SKM-1 treated with dmso at 0.1 percent for 144 hours (cell line): Measurements from ENCODE around the gene TRIM41.
"Not testable (repeated sequence)": the region's sequence is repeated elsewhere in the genome, so short reads cannot be mapped to it uniquely, and the experiment has no call there.

Source experiments
- DNase-seq: peaks from one replicate; lab custom pipeline; 2025; ENCODE audit not compliant: unreplicated experiment; lab: John Stamatoyannopoulos, UW

Gene TRIM41

DNA sequence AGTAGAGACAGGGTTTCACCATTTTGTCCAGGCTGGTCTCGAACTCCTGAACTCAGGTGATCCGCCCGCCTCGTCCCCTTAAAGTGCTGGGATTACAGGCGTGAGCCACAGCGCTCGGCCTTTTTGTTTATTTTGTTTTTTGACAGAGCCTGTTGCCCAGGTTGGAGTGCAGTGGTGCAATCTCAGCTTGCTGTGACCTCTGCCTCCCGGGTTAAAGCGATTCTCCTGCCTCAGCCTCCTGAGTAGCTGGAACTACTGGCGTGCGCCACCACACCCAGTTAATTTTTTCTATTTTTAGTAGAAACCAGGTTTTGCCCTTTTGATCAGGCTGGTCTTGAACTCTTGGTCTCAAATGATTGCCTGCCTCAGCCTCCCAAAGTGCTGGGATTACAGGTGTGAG, 12.9 kb upstream of the TRIM41 start:
- DNase-seq = not testable (repeated sequence)

DNA sequence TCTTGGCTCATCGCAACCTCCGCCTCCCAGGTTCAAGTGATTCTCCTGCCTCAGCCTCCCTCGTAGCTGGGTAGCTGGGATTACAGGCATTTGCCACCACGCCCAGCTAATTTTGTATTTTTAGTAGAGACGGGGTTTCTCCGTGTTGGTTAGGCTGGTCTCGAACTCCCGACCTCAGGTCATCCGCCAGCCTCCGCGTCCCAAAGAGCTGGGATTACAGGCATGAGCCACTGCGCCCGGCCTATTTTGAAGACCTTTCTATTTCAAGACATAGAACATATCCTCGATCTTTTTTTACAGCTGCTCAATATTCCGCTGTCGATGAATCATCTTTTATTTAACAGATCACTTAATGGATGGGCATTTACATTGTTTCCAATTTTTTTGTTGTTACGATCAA, 12.4 kb upstream of the TRIM41 start:
- not testable (repeated sequence) for DNase-seq

DNA sequence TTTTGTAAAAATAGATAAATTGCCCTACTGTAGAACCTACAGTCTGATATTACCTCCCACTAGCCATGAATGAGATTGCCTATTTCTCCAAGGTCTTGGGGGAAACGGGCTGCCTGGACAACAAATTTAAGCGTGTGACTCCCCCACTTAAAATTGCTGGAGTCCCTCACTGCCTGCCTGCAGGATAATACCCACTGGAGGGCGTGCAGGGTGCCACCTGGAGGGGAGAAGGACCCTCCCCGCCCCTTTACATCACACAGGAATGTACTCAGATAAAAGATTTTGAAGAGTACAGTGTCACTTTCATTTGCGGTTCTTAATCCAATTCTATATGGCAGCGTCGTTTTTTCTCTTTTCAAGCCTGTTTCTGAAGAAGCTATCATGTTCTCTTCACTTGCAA, 11.9 kb upstream of the TRIM41 start:
- no peak for DNase-seq

DNA sequence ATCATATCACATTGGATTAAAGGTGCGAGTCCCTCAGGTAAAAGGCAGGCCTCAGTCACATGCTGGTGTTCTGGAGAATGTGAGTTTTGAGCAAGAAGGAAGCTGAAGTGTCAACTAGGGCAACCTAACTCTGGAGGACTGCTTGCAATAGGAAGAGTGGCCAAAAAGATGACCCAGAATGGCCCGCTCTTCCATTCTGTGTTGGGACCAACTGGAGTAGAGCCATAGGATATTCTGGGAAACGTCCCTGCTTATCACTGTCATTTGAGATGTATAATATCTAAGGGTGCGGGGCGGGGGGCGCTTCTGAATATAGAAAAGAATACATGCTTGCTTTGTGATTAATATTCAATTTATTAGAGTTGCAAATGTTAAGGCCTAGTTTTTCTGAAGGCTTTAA, 11.0 kb upstream of the TRIM41 start:
- no peak for DNase-seq

DNA sequence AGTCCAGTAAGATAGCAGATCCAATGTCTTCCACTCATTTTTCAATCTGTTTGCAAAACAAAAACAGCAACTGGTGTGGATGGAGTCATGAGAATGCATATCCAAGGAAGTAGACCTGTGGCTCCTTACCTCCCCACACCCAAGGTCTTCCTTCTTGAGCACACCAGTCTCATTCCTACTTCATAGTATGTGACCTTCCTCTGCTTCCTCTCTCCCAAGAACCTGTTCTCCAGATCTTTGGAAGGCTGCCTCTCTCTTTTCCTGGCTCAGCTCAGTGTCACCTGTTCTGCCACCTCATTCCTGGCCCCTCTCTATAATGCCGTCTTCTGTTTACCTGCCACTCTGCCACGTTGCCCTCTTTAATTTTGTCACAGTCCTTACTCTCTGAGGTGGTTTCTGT, 10.1 kb upstream of the TRIM41 start:
- DNase-seq = no peak

DNA sequence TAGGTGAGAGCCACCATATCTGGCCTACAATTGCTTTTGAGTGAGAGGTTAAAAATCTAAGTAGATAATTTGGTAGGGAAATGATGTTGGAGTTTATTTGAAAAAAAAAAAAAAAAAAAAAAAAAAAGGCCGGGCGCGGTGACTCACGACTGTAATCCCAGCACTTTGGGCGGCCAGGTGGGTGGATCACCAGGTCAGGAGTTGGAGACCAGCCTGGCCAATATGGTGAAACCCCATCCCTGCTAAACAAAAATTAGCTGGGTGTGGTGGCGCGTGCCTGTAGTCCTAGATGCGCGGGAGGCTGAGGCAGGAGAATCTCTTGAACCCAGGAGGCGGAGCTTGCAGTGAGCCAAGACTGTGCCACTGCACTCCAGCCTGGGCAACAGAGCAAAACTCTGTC, 8.8 kb upstream of the TRIM41 start:
- DNase-seq = not testable (repeated sequence)

DNA sequence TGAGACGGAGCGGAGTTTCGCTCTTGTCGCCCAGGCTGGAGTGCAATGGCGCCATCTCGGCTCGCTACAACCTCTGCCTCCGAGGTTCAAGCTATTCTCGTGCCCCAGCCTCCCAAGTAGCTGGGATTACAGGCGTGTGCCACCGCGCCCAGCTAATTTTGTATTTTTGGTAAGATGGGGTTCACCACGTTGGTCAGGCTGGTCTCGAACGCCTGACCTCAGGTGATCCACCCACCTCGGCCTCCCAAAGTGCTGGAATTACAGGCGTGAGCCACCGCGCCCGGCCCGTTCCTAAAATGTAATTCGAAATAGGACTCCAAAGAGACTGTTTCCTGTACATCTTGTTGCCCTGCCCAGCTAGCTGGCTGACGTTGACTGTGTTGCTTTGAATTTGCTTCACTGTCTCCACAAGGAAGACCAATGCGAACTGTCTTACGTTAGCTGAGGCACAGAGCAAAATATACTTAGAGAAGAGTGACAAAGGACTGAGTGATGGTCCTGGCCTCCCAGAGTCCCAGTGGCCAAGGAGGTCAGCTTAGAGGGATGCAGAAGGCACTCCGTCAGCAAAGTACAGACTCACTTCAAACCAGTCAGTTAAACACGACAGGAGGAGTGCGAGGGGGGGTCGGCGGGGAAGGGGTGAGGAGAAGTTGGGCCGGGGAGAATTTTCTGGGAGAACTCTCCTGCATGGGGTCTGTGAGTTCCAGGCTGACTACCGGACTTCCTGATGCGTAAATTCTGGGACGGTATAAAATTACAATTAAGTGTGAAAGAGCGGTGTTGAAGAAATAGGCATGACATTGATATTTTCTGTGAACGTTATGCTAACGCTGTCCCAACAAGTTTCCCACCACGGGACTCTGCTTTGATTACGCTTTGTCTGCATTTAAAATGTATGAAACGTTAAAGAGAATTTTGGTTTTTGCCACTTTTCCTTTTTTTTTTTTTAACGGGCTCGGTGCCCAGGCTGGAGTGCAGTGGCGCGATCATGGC, 6.8 kb upstream of the TRIM41 start:
- no peak for DNase-seq

DNA sequence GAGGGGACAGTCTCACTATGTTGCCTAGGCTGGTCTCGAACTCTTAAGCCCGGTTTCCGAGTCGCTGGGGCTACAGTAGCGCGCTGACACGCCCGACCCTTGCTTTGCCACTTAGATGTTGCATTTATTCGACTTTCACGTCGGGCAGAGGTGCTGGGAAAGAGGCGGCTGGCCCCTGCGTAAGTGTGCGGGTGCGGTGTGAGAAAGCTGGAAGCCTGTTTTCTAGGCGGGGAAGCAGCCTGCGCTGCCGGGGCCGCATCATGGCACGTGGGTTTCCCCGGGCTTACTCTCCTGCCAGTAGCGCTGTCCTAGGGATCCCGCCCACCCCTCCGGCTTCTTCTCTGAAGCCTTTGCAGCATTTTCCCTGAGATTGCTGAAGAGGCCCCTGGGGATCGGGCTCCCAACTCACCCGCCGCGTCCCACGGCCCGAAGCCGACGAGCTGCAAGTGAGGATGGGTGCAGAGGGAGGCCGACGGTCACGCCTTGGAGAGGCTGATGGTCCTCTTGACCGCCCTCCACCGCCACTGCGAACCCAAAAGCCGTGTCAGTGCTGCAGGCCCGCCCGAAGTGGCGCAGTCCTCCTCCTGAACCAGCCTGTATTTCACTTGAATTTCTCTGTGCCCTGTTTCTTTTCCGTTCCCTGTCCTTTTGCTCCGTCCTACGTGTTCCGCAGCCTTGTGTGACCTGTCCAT, 5.8 kb upstream of the TRIM41 start:
- no peak for DNase-seq

DNA sequence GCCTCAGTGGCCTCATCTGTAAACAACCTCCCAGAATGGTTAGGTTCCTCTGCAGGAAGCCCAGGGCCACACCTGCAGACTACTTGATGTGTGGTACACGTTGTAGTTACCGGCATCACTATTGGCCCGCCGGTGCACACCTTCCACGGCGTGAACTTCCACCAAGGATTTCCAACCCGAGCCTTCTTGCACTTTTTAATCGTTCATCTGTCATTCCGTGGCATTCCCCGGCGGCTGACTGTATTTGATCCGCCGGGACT, 5.3 kb upstream of the TRIM41 start:
- no peak for DNase-seq

DNA sequence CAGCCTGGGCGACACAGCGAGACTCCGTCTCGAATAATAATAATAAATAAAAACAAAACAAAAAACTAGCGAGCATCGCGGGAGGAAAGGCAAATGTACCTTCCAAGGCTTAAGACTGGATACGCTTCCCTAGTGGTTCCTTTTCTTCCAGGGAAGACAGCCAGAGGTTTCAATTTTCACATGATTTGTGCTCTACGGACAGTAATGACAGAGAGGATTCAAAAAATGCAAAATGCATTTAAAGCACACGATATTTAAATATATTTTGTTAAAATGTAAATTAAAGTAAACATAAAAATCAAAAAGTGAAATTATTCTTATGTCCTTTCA, 4.3 kb upstream of the TRIM41 start:
- no peak for DNase-seq

DNA sequence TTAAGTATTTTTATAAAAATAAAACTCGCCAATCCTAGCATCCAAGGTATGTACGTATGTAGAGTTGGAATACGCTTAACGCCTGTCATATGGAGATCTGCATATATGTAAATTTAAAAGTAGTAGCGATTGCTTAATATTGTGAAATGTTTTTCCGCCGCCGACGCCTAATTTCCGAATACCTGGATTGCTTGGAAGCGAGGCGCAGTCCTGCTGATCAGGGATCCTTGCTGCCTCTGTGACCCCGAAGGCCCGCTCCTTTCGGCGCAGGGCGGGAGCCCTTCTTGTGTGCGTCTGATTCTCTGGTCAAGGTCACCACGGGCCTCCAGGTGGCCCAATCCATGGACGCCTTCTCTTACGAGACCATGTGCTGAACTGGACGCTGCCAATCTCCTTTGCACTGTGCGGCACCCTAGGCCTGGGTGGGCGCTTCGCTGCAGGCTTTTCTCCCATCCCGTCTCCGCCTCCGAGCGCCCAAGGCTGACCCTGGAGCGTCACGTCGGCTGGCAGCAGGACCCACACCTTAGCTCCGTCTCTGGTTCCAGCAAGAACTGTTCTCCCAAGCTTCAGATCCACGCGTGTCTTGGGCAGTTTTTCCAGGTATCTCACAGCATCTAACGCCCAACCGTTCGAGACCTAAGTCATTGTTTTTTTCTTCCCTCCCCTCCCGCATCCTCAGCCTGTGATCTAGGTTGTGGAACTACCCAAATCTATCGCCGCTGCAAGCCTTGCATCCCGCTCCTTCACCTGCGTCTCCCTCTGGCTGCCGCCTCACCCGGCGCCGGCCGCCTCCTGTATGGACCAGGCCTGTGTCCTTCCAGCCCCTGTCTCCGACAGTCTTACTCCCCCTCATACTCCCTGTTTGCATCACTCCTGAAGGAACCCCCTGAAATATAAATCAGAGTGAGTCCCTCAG, 3.6 kb upstream of the TRIM41 start:
- DNase-seq = no peak

DNA sequence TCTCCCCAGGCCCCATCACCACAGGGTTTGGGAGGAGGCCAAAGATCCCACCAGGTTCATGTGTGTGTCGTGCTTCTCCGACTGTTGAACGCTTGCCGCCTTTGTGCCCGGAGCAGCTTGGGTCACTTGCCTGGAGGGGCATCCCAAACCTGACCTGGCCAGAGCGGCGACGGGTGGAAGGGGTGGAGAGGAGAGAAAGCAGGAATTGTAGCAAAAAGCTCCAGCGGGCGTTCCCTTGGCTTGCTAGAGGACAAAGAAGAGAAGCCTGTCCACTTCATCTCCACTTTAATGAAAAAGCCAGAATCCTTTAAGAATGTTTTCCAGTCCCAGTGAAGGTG, 2.9 kb upstream of the TRIM41 start:
- no peak for DNase-seq

DNA sequence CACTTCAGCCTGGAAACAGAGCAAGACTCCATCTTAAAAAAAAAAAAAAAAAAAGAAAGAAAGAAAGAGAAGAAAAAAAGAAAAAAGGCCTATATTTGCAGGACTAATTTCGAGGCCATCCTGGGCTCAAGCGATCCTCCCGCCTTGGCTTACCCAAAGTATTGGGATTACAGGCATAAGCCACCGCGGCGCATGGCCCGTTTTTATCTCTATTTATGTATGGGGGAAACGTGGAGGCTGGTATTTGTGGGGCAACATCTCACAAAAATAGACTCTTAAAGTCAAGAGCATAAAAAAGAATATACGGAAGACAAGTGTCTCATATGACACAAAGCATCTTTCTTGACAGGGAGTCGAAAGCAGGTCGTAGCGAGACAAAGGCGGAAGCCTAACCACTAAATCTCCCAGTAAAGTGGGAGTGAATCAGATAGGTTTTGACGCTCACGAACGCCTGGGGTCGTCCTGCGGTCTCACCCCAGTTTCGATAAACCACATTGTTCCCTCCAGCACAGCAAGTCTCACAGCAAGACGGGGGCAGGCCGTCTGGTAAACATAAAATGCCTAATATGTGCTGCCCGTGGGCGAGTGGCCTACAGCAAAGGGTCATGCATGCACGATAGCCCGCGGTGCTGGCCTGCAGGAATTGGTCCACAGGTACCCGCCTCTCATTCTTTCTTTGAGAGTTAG, 1.8 kb upstream of the TRIM41 start:
- no peak for DNase-seq

DNA sequence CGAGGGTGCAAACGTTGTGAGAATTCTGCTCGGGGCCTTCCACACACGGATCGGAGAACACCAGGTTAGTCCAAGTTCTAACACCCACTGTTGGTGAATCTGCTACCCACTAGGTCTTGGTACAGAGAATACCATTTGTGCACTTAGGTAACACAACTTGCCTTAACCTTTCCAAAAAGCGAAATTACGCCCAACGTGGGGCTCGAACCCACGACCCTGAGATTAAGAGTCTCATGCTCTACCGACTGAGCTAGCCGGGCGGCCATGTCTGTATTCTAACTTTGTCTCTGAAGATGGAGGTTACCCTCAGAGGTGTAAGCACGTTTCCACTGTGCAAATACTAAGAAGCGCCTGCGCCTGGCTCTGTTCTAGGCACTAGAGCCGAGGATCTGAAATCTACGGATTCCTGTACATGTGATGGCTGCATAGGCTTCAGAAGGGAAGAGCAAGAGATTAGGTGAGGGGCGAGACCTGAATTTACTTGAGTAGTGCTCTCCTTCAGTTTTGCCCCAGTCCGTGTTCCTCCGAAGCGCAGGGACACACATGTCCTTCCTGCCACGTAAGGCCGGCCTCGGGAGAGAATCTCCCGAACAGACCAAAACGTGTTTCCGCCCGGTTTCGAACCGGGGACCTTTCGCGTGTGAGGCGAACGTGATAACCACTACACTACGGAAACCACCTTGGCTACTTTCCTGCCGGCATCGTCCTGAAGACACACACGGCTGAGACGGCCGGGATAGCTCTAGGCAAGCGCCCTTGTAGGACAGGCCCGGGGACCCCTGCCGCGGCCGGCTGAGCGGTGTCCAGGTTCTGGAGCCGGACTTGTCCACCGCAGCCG, 1.1 kb upstream of the TRIM41 start:
- no peak for DNase-seq

DNA sequence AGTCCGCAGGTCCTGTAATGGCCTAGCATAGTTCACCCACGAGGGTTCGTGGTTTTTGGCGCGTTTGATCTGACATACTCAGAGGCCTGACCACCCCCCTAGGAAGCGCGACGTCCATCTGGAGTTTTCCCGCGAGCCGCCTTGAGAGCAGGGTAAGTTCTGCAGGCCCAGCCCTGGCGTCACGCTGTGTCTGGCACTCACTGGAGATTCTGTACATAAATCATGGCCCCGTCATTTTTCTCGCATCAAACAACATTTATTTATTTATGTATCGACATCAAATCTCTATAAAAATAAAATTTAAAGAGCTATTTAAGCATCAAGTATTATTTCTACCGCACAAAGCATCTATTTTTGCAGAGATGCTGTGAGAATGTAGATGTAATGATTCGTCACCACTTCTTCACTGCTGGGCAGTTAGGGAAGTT, 437 bp upstream of the TRIM41 start:
- DNase-seq = no peak

DNA sequence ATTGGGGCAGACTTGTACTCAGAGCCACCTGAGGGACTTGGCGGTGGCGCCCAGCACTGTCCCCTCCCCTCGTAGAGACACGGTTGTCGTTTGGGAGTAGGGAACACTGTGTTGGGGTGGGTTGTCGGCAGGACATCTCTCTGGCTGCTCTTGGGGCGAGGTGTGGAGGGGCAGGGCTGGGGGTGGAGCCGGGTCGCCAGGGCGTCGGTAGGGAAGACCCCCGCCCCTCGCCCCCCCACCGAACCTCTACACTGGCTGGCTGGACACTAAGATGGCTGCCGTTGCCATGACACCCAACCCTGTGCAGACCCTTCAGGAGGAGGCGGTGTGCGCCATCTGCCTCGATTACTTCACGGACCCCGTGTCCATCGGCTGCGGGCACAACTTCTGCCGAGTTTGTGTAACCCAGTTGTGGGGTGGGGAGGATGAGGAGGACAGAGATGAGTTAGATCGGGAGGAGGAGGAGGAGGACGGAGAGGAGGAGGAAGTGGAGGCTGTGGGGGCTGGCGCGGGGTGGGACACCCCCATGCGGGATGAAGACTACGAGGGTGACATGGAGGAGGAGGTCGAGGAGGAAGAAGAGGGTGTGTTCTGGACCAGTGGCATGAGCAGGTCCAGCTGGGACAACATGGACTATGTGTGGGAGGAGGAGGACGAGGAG, 778 bp downstream of the TRIM41 start:
- DNase-seq = no peak

DNA sequence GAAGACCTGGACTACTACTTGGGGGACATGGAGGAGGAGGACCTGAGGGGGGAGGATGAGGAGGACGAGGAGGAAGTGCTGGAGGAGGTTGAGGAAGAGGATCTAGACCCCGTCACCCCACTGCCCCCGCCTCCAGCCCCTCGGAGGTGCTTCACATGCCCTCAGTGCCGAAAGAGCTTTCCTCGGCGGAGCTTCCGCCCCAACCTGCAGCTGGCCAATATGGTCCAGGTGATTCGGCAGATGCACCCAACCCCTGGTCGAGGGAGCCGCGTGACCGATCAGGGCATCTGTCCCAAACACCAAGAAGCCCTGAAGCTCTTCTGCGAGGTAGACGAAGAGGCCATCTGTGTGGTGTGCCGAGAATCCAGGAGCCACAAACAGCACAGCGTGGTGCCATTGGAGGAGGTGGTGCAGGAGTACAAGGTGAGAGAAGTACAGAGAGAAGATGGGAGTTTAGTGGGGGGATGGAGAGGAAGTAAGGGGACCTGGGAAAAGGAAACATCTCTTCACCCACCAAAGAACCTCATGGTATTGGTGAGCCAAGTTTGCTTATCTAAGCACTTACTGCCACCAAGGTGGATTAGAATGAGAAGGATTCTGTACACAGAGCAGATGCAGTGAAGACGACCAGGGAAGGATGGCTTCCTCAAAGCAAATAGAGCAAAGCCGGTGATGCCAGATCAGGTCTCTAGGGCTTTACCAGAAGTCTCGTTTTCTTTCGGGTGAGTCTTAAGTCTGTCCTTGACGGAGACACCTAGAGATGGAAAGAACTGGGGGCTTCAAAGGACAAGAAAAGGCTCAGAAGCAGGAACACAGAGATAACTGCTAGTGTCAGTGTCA, 1.5 kb downstream of the TRIM41 start:
- DNase-seq = no peak

DNA sequence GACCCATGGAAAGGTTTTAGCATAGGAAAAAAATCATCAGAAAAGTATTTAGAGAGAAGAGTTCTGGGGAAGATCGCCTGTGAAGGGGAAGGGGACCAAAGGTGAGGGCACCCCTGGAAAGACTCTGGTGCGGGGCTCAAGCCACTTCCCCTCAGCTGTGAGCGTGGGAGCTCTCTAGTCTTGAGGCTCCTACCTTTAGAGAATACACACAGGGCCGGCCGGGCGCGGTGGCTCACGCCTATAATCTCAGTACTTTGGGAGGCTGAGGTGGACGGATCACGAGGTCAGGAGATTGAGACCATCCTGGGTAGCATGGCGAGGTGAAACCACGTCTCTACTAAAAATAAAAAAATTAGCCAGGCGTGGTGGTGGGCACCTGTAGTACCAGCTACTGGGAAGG, 6.9 kb downstream of the TRIM41 start:
- DNase-seq = no peak

DNA sequence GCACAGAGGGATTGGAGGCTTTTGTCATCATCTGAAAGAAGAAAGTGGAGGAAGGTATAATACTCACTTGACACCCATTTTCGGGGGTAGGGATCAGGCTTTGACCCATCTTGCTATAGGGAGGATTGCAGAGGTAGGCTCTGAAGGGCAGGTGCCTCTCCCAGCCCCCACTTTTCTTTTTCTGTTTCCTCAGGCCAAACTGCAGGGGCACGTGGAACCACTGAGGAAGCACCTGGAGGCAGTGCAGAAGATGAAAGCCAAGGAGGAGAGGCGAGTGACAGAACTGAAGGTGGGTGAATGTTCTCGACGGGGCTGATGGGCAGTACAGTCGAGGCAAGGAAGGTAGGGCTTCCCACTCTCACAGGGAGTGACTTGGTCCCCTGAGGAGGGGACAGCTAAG, 7.5 kb downstream of the TRIM41 start:
- DNase-seq = no peak
